MCF 10A (cell line): ENCODE measurements around the gene DUSP9. TPM values are rescaled to one million over a fixed set of nuclear protein-coding genes. Genes with fewer than 3 reads are reported as not detected.

Experiments
- BruUV-seq: library from RNA; stranded (reverse); fragments of 400-500 nt; replicated peaks from 2 replicates; lab custom pipeline; 2021; lab: Mats Ljungman, UMichigan
- CTCF ChIA-PET: fragments of 300-600 bp; sonication (Branson Sonifier 250); formaldehyde crosslinking; extraction: SDS; loops from one replicate; lab custom pipeline; 2021; ENCODE audit warnings: antibody characterized with exemption, inconsistent platforms; lab: Yijun Ruan, JAX
- POLR2A ChIA-PET: fragments of 300-600, 350-650 bp; sonication (Branson Sonifier 250); formaldehyde crosslinking; extraction: SDS; loops from one replicate; lab custom pipeline; 2020; ENCODE audit warnings: antibody characterized with exemption, inconsistent platforms; lab: Yijun Ruan, JAX
- DNase-seq: peaks from one replicate; pipeline ENCODE4 v3.0.0-alpha.2; 2018; ENCODE audit not compliant: unreplicated experiment
- H3K27ac Mint-ChIP-seq: one replicate; pipeline ENCODE4 v1.8.0; 2022; ENCODE audit warnings: mild to moderate bottlenecking, low read depth, mixed read lengths; ENCODE audit not compliant: unreplicated experiment
- H3K27me3 Mint-ChIP-seq: one replicate; pipeline ENCODE4 v1.8.0; 2022; ENCODE audit warnings: mixed read lengths; ENCODE audit not compliant: insufficient read depth, unreplicated experiment
- H3K36me3 Mint-ChIP-seq: one replicate; pipeline ENCODE4 v1.8.0; 2022; ENCODE audit warnings: mild to moderate bottlenecking, moderate library complexity, mixed read lengths; ENCODE audit not compliant: insufficient read depth, unreplicated experiment
- H3K4me1 Mint-ChIP-seq: one replicate; pipeline ENCODE4 v1.8.0; 2022; ENCODE audit warnings: mixed read lengths; ENCODE audit not compliant: insufficient read depth, unreplicated experiment
- H3K4me3 Mint-ChIP-seq: one replicate; pipeline ENCODE4 v1.8.0; 2022; ENCODE audit warnings: mild to moderate bottlenecking, moderate library complexity, mixed read lengths; ENCODE audit not compliant: unreplicated experiment
- H3K9me3 Mint-ChIP-seq: one replicate; pipeline ENCODE4 v1.8.0; 2022; ENCODE audit warnings: mixed read lengths; ENCODE audit not compliant: unreplicated experiment
- intact Hi-C: fragments of 100-400 bp; cut with micrococcal nuclease; formaldehyde crosslinking; loops from 2 replicates; pipeline ENCODE4 v1.14.1; 2022
- total RNA-seq: library from RNA; stranded (reverse); gene quantifications from 2 replicates; pipeline ENCODE4 v1.2.3, GENCODE V29; 2022
- TF ChIP-seq, protein P1 (sequence below): fragments of 200-600 bp; IDR thresholded peaks from one replicate; pipeline ENCODE4 v1.8.0; 2022; ENCODE audit warnings: antibody characterized with exemption, mild to moderate bottlenecking; ENCODE audit not compliant: unreplicated experiment

The DUSP9 gene
- total RNA-seq, 1 experiment from 2014 or later: not detected

DNA sequence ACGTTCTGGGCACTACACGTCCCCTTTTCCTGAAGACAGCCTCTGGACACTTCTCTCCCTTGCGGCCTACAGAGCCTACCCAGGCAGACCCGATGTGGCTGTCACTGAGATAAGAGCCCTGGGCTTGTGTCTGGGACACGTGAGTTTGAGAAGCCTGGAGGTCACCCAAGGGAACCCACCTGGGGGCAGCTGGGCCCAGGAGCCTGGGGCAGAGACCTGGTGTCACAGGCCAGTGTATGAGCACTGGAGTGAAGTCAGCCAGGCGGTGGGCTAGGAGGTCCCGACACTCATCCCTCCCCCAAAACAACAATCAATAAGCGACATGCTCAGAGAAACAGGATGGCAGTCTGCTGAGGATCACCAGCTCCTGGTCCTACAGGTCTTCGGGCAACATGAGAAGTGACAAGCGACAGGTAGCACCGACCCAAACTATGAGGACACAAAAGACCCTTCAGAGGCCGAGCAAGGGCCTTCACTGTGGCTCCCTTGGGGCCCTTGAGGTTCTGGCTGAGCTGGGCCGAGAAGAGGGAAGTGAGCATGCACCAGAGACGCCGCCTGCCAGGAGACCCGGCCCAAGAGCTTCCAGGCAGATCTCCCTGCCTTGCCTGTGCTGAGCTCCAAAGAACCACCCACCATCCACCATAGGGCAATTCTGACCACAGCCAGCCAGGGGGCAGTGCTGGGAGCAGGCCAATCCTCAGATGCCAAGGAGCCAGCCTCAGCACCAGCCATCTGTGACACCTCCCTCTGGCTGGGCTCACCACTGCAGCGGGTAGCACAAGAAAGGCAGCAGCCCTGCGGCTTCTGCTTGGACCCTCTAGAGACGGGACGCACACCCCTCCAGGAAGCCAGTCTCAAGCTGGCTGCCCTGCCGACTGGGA is 11.0 kb upstream of the DUSP9 start:
- no peak overlapping the region for H3K27ac Mint-ChIP-seq
- H3K4me1 Mint-ChIP-seq: no peaks in the 10 kb centered on the region
- H3K9me3 Mint-ChIP-seq: peaks cover 8% of the 10 kb centered on the region
- POLR2A ChIA-PET: interaction anchor here (1.1 kb wide), 1 partner anchor 10 kb away, joined by 3 read pairs; no protein-coding TSS in a partner anchor
- peaks cover 21% of the 10 kb centered on the region for H3K27me3 Mint-ChIP-seq
- H3K36me3 Mint-ChIP-seq: no peaks in the 10 kb centered on the region
- CTCF ChIA-PET: interaction anchor here (0.6 to 1.2 kb wide), 5 partner anchors 18 to 59 kb away, joined by 3 to 5 read pairs (median 4); no protein-coding TSS in a partner anchor
- H3K4me3 Mint-ChIP-seq: no peak overlapping the region
- TF ChIP-seq, protein P1, sequence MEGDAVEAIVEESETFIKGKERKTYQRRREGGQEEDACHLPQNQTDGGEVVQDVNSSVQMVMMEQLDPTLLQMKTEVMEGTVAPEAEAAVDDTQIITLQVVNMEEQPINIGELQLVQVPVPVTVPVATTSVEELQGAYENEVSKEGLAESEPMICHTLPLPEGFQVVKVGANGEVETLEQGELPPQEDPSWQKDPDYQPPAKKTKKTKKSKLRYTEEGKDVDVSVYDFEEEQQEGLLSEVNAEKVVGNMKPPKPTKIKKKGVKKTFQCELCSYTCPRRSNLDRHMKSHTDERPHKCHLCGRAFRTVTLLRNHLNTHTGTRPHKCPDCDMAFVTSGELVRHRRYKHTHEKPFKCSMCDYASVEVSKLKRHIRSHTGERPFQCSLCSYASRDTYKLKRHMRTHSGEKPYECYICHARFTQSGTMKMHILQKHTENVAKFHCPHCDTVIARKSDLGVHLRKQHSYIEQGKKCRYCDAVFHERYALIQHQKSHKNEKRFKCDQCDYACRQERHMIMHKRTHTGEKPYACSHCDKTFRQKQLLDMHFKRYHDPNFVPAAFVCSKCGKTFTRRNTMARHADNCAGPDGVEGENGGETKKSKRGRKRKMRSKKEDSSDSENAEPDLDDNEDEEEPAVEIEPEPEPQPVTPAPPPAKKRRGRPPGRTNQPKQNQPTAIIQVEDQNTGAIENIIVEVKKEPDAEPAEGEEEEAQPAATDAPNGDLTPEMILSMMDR: peak; percentile 33
- BruUV-seq: no TSS peak
- DNase-seq: peak; percentile 48
- intact Hi-C loops: no loop called here

DNA sequence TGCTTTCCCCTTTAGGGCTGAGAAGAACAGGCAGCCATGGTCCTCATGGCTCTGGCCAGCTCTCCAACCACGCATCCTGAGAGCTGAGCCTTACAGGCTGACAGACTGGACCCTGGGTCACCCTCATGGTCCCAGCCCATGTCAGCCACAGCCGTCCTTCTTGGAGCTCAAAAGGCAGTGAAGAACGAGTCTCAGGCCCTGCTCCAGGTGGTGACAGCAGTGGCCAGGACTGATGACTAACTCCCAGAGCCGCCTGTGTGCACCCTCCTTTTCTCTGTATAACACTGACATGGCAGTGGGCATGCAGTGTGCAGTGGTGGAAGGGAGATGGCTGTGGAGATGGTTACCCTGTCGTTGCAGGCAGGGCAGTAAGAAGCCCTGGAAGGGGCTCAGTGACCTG is 10.3 kb upstream of the DUSP9 start:
- intact Hi-C loops: no loop called here
- TF ChIP-seq, protein P1: no peak
- DNase-seq: no peak
- H3K27ac Mint-ChIP-seq: no peak overlapping the region
- no peaks in the 10 kb centered on the region for H3K4me1 Mint-ChIP-seq
- peaks cover under 1% of the 10 kb centered on the region for H3K9me3 Mint-ChIP-seq
- BruUV-seq: no TSS peak
- ChIA-PET POLR2A (no interaction called here), CTCF (interaction anchor here (0.8 to 1.2 kb wide), 4 partner anchors 17 to 60 kb away, joined by 3 to 9 read pairs (median 4); no protein-coding TSS in a partner anchor)
- H3K27me3 Mint-ChIP-seq: peaks cover 15% of the 10 kb centered on the region
- no peaks in the 10 kb centered on the region for H3K36me3 Mint-ChIP-seq
- H3K4me3 Mint-ChIP-seq: no peak overlapping the region

DNA sequence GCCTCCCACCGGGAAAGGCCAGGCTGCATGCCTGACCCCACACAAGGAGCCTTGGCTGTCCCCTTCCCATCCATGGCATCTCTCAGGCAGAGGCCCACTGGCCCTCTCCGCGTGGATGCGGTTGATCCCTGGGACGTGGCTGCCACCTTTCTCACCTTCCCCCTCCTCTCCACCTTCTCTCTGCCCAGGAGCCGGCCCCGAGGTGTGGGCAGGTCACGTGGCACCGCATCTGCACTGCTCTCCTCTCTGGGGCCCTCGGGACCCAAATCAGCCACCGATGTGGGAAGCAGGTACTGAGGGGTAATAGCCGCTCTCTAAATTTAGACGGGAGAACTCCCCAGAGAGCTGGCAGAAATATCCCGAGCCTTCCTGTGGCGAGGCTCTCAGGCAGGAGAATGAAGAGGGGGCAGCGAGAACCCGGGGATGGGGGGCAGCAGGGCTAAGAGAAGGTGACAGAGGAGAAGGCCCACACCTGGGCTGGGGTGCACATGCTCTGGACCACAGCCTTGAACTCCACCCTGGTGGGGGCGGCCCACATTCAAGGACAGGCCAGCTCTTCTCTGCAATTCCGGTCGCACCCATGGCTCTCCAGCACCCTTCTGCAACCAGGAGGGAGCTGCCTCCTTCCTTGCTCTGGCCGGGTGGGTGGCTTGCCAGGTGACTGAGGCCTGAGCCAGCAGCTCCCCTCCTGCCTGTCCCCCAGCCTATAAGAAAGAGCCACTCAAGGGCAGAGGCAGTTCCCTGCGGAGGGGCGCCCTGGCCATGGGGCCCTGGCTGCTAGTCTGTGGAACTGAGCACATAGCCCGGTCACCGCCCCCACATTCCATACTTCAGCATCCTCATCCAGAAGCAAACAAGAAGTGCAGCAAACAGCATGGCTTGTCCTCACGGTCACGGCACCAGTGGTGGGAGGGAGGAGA is 9.6 kb upstream of the DUSP9 start:
- TF ChIP-seq, protein P1: no peak
- CTCF ChIA-PET: interaction anchor here (0.6 to 1.2 kb wide), 4 partner anchors 25 to 60 kb away, joined by 3 to 9 read pairs (median 4); no protein-coding TSS in a partner anchor

More for the DNA sequence above, 9.6 kb upstream of the DUSP9 start:
- H3K36me3 Mint-ChIP-seq: no peaks in the 10 kb centered on the region
- H3K27me3 Mint-ChIP-seq: peaks cover 16% of the 10 kb centered on the region
- H3K4me3 Mint-ChIP-seq: no peak overlapping the region
- BruUV-seq: no TSS peak
- no peak overlapping the region for H3K27ac Mint-ChIP-seq
- intact Hi-C loops: no loop called here
- H3K4me1 Mint-ChIP-seq: no peaks in the 10 kb centered on the region
- DNase-seq: no peak
- no peaks in the 10 kb centered on the region for H3K9me3 Mint-ChIP-seq
- POLR2A ChIA-PET: interaction anchor here (0.6 to 0.7 kb wide), 2 partner anchors 51 to 647 kb away, joined by 3 read pairs; no protein-coding TSS in a partner anchor
